Uterus (tissue), 4 donors: ENCODE measurements around the gene DYNC2H1. TPM values are rescaled to one million over a fixed set of nuclear protein-coding genes. Genes with fewer than 3 reads are reported as not detected.

Experiments
- DNase-seq, 2 donors: peaks; one replicate each; pipeline ENCODE4 v3.0.0-alpha.2; 2019 to 2020
- H3K27ac ChIP-seq, 2 donors: fragments of 200-600 bp; sonication (generic); 1 replicate in 1 of 2; 2 replicates in 1 of 2; pipeline ENCODE4 v1.5.1; 2016 to 2018
- H3K27me3 ChIP-seq, 2 donors: fragments of 200-600 bp; sonication (generic); one replicate each; pipeline ENCODE4 v1.5.1; 2018 to 2019; ENCODE audit warnings: control low read depth in 1 of 2
- H3K36me3 ChIP-seq, 2 donors: fragments of 200-600 bp; sonication (generic); one replicate each; pipeline ENCODE4 v1.5.1; 2019; ENCODE audit warnings: control low read depth in 1 of 2
- H3K4me1 ChIP-seq, 2 donors: fragments of 200-600 bp; sonication (generic); one replicate each; pipeline ENCODE4 v1.5.1; 2018 to 2019; ENCODE audit warnings: control low read depth in 1 of 2
- H3K4me3 ChIP-seq, 2 donors: fragments of 200-600 bp; sonication (generic); 1 replicate in 1 of 2; 2 replicates in 1 of 2; pipeline ENCODE4 v1.5.1; 2018 to 2019; ENCODE audit warnings: mild to moderate bottlenecking in 1 of 2
- H3K9me3 ChIP-seq, 2 donors: fragments of 200-600 bp; sonication (generic); one replicate each; pipeline ENCODE4 v1.5.1; 2019; ENCODE audit warnings: control low read depth in 1 of 2
- POLR2A ChIP-seq, 2 donors: fragments of 450-650 bp; IDR thresholded peaks; one replicate each; pipeline ENCODE4 v1.6.1; 2016; ENCODE audit warnings: antibody characterized with exemption in 2 of 2, mild to moderate bottlenecking in 1 of 2, moderate library complexity in 1 of 2
- intact Hi-C: fragments of 100-400 bp; cut with DNase I; formaldehyde crosslinking; loops from one replicate; pipeline ENCODE4 v1.15.1; 2023; ENCODE audit warnings: low total_unique reads
- total RNA-seq, 4 donors: library from RNA; depleted of rRNA in 3 of 4; stranded (reverse); fragments of >200 nt in 3 of 4; gene quantifications; one replicate each; pipeline versions ENCODE4 v1.1.0 to v1.2.4, GENCODE V29; 2014 to 2023
- TF ChIP-seq, protein P1 (sequence below), 4 experiments: fragments of 200-600 bp in 2 of 4; fragments of 450-650 bp in 2 of 4; sonication (generic) in 2 of 4; IDR thresholded peaks; one replicate each; pipeline ENCODE4 v1.5.1; 2016 to 2019; ENCODE audit warnings: antibody characterized with exemption in 4 of 4, mild to moderate bottlenecking in 2 of 4, moderate library complexity in 1 of 4
- donor health status: DM: yes; HTN: yes; CAD: no.

DYNC2H1 gene
- total RNA-seq, 4 donors from 2014 or later, result 24.8 to 96.1 (median 53.5) TPM

DNA sequence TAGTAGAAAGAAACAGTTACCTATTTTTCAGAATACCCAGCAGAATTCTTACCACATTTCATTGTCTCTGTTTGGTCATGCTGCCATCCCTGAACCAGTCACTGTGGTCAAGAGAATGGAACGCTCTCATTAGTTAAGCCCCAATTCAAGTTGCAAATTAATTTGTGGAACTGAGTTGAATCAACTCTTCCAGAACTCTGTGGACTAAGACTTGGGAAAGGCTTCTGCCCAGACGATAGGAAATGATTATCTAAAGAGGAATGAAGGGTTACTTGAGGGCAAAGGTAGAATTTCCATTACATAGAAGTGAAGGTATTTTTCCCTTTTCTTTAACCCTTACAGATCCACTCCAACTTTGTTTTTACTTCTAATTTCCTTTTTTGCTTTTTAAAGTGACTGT, 286.4 kb downstream of the DYNC2H1 start:
- Histone ChIP-seq H3K27ac (no peak overlapping the region), H3K36me3 (no peaks in the 10 kb centered on the region), H3K4me3 (no peak overlapping the region), H3K9me3 (no peaks in the 10 kb centered on the region), H3K4me1 (no peaks in the 10 kb centered on the region), H3K27me3 (no peaks in the 10 kb centered on the region)
- intact Hi-C loops, result no loop called here
- no peak for TF ChIP-seq POLR2A (IDR thresholded peaks at IDR 0.05)
- TF ChIP-seq, protein P1, sequence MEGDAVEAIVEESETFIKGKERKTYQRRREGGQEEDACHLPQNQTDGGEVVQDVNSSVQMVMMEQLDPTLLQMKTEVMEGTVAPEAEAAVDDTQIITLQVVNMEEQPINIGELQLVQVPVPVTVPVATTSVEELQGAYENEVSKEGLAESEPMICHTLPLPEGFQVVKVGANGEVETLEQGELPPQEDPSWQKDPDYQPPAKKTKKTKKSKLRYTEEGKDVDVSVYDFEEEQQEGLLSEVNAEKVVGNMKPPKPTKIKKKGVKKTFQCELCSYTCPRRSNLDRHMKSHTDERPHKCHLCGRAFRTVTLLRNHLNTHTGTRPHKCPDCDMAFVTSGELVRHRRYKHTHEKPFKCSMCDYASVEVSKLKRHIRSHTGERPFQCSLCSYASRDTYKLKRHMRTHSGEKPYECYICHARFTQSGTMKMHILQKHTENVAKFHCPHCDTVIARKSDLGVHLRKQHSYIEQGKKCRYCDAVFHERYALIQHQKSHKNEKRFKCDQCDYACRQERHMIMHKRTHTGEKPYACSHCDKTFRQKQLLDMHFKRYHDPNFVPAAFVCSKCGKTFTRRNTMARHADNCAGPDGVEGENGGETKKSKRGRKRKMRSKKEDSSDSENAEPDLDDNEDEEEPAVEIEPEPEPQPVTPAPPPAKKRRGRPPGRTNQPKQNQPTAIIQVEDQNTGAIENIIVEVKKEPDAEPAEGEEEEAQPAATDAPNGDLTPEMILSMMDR (IDR thresholded peaks at IDR 0.05), result no peak
- DNase-seq, result no peak

DNA sequence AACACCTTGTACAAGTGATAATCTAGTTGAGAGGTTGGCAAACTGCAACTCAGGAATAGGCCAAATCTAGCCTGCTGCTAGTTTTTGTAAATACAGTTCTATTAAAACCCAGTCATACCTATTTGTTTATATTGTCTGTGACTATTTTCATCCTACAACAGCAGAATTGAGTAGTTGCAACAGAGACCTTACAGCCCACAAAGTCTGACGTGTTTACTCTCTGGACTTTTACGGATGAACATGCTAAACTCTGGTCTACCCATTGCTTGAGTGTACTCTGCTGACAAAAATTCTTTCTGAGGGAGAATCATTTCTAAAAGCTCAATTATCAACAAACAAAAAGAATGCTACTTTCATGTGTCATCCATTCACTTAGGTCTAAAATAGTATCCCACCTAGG, 287.0 kb downstream of the DYNC2H1 start:
- Histone ChIP-seq H3K4me3 (no peak overlapping the region), H3K27ac (no peak overlapping the region), H3K27me3 (no peaks in the 10 kb centered on the region), H3K9me3 (no peaks in the 10 kb centered on the region), H3K4me1 (no peaks in the 10 kb centered on the region), H3K36me3 (no peaks in the 10 kb centered on the region)
- DNase-seq, result no peak
- intact Hi-C loops, result no loop called here
- TF ChIP-seq, protein P1 (IDR thresholded peaks at IDR 0.05), result no peak
- no peak for TF ChIP-seq POLR2A (IDR thresholded peaks at IDR 0.05)

GRCh38 chr11:103397369-103397768, 288.1 kb downstream of the DYNC2H1 start:
- Histone ChIP-seq H3K4me1 (no peaks in the 10 kb centered on the region), H3K4me3 (no peak overlapping the region), H3K36me3 (no peaks in the 10 kb centered on the region), H3K9me3 (no peaks in the 10 kb centered on the region), H3K27ac (no peak overlapping the region), H3K27me3 (no peaks in the 10 kb centered on the region)
- intact Hi-C loops, result no loop called here
- no peak for TF ChIP-seq POLR2A (IDR thresholded peaks at IDR 0.05)
- TF ChIP-seq, protein P1 (IDR thresholded peaks at IDR 0.05), result no peak
- DNase-seq, result no peak

DNA sequence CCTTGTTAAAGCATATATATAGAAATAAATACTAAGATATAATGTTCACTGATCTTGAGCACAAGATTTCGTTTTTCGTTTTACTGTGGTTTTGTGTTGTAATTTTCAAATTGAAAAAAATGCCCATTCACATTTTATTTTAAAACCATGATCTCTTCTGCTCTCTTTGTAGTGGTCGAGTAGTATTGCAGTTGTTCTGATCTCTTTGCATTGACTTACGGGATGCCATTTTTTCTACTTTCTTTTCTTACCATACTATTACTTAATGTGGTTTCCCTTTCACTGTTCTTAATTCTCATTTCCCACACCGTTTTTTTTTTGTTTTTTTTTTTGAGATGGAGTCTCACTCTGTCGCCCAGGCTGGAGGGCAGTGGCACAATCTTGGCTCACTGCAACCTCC, 289.6 kb downstream of the DYNC2H1 start:
- intact Hi-C loops, result no loop called here

DNA sequence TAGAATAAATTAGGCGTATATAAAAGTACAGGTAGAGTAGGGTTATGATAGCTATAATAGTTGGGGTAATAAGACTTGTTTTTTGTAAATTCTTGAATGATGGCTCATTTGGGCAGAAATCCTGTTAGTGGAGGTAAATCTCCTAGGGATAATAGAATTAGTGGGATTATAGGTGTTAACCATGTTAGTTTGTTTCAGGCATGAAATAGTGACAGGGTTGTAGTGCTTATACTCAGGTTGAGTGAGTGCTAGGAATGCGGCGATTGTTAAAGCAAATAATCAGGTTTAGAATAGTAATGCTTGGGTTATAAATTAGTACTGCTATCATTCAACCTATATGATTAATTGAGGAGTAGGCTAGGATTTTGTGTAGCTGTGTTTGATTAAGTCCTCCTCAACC, 297.1 kb downstream of the DYNC2H1 start:
- Histone ChIP-seq H3K27me3 (no peaks in the 10 kb centered on the region), H3K36me3 (no peaks in the 10 kb centered on the region), H3K9me3 (no peaks in the 10 kb centered on the region), H3K4me3 (no peak overlapping the region), H3K27ac (no peak overlapping the region), H3K4me1 (no peaks in the 10 kb centered on the region)
- no peak for DNase-seq
- TF ChIP-seq POLR2A (IDR thresholded peaks at IDR 0.05), result no peak
- TF ChIP-seq, protein P1 (IDR thresholded peaks at IDR 0.05), result no peak
- intact Hi-C loops, result no loop called here

More for the DNA sequence above, 289.6 kb downstream of the DYNC2H1 start:
- H3K27ac ChIP-seq, result no peak overlapping the region
- no peak for DNase-seq
- no peaks in the 10 kb centered on the region for H3K27me3 ChIP-seq
- H3K36me3 ChIP-seq, result no peaks in the 10 kb centered on the region
- no peaks in the 10 kb centered on the region for H3K9me3 ChIP-seq
- no peak overlapping the region for H3K4me3 ChIP-seq
- no peak for TF ChIP-seq POLR2A (IDR thresholded peaks at IDR 0.05)
- TF ChIP-seq, protein P1 (IDR thresholded peaks at IDR 0.05), result no peak
- H3K4me1 ChIP-seq, result no peaks in the 10 kb centered on the region
